HG02763 (cell line): Measurements from ENCODE around the gene LRIG1.
A peak's percentile ranks its signal among the peaks of the same experiment; 100 is the strongest.

Source experiments
- ATAC-seq: cut with Tn5 transposase; IDR thresholded peaks from one replicate; pipeline ENCODE4 v1.9.1; 2021; ENCODE audit warnings: mild to moderate bottlenecking, moderate library complexity; ENCODE audit not compliant: unreplicated experiment

Gene LRIG1

DNA sequence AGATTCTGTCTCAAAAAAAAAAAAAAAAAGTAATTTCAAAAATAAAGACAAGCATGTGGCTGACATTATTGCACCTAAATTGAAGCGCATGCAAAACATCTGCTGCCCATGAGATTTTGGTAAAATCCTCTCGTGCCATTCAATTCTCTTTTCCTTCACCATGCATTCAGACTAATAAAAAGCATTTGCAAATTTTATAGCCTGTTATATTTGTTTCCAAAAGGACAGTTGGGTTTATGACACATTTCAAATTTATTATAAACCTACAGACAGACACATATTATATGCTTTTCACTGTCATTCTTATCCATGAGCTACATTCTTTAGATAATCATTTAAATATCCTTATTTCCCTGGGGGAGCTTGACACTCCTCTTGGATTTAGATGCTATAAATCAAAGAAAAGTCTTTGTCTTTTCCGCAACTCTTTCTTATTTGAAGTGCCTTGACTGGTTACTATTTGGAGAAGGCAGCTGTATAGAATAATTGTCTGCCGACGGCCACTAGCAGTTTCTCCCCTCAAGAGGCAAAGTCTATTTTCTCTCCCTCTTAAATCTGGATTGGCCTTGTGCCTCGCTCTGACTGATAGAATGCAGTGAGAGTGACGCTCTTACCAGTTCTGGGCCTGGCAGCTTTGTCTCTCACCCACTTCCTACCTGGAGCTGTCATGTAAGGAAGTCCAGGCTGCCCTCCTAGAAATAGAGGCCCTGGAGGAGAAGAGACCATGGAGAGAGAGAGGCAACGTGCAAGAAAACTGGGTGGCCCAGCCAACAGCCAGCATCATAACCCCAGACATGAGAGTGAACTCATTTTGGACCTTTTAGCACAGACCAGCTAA lies 6.8 kb upstream of the LRIG1 start:
- no peak for ATAC-seq

DNA sequence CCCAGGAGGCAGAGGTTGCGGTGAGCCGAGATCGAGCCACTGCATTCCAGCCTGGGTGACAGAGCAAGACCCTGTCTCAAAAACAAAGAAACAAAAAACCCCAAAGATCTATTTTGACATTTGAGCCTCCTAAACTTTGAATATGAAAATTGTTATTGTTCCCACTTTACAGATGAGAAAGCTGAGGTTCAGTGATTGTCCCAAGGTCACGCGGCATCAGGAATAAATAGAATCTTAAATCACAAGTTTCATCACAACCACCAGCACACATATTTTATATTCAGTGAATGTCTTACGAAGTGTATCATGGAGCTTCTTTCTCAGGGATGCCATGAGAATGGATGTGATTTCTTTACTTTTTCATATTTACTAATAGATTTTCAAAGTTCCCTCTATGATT lies 5.3 kb upstream of the LRIG1 start:
- ATAC-seq, result no peak

DNA sequence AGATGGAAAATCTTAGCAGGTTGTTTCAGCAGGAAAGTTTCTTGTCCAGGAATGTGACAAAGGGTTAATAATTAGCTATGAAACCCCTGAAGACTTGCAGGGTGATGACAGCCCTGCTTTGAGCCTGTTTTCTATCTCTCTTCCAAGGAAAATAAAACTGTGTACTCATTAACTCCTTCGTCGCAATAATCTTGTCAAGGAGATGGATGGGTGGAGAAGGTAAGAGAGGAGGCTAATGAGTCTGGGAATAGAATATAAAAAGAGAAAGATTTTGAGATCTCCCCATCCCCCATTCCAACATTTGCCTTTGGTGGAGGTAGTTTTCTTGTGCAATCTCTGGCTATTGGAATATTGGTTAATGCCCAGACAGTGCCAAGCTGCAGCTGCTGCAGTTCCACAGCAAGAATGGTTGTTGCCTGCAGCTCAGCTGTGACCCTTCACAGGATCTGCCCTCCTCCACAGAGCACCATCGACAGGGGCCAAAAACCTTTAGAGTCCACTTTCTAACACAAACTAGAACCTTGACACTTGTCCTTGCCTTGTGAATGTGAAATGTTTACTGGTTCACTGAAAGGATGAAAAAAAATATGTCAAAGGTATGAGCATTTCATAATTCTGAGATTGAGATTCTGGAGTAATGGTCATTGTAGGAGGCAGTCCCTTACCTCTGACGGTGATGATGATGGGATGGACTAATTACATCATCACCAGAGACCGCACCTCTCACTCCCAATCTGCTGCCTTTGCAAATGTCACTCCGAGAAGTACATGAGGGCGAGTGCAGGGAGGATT lies 4.2 kb upstream of the LRIG1 start:
- ATAC-seq, result no peak

DNA sequence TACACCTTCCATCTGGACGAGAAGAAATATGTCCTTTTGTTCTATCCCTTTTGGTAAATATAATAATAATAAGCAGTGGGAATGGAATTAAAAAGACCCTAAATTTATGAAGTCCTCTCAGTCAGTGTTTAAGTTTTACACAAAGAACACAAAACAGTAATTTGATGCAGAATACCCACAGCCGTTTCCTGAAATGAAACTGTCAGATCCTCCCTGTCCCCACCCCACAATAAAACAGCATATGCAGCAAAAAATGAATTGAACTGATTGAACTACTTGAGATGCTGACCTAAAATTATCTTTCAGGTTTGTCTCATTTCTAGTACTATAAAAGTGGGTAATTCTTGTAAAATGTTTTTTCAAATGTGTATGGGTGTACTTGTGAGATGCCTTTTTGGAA lies 2.2 kb upstream of the LRIG1 start:
- no peak for ATAC-seq

DNA sequence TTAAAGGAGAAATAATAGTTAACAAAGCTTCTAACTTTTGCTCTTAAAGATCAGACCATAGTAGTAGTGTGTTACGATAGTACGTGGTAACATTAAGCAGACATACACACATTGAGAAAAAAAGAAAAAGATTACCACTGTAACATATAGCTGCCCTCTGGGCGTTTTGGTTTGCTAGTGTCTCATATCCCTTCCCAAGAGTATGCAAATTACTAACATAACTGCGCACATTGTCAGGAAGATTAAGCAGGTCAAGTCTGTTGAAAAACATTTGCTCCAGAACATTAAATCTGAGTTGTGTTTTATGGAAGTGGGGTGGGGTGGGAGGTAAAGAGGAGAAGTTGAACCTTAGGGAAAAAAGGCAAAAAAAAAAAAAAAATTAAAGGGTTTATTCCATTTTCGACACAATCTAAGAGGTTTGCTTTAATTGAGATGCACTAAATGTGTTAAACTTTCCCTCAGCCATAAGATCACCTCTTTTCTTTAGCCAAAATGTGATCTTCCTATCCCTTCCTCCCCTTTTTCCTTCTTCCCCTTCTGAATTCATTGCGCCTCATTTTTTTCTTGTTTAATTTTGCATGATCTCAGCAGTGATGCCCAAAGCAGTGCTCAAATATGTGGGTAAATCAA lies 1.5 kb upstream of the LRIG1 start:
- ATAC-seq, result no peak

DNA sequence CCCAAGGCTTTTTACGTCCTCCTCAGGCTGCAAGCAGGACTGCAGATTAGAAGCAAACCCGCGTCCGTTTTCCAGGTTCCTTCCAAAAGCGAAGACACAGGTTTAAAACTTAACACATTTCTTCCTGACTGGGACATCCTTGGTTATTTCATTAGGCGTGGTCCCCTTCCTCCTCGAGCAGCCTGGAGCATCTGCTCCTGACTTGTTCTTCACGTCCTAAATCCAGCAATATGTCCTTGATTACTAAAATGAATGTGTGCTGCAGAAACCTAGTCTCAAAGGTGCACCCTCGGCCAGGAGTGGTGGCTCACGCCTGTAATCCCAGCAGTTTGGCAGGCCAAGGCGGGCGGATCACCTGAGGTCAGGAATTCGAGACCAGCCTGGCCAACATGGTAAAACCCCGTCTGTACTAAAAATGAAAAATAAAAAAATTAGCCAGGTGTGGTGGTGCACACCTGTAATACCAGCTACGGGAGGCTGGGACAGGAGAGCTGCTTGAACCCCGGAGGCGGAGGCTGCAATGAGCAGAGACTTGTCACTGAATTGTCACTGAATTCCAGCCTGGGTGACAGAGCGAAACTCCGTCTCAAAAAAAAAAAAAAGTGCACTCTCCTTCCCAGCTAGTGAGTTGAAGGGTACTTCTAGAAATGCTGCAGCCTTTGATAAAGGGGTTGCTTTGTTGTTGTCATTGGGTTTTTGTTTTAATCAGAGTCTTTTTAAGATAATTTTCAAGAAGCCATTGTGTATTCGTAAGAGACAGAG lies 842 bp upstream of the LRIG1 start:
- no peak for ATAC-seq

DNA sequence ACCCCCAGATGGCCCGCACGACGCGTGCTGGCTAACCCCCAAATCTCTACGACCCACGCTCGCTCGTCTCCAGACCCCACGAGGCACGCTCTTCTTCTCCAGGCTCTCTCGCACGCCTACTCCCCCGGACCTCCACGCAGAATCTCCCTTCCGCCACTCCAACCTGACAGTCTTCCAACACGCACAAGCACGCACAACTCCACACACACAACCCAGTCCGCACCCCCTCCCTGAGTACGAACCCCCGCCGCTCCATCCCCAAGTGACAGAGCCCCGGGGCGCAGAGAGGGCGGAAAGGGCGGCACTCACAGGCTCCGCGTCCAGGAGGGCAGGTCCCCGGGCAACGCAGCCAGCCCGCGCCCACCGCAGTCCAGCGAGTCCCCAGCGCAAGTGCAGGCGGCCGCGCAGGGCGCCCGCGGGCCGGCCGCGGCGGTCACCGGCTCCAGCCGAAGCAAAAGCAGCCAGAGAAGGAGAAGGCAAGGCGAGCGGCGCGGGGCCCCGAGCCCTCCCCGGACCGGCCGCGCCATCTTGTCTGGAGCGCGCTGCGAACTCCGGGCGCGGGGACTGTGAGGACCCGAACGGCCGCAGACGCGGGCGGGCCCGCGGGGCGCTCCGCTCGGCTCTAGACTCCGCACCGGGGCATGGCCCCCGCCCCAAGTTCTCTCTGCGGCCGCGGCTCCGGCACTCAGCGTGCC lies 794 bp downstream of the LRIG1 start:
- ATAC-seq, result peak; percentile 12

DNA sequence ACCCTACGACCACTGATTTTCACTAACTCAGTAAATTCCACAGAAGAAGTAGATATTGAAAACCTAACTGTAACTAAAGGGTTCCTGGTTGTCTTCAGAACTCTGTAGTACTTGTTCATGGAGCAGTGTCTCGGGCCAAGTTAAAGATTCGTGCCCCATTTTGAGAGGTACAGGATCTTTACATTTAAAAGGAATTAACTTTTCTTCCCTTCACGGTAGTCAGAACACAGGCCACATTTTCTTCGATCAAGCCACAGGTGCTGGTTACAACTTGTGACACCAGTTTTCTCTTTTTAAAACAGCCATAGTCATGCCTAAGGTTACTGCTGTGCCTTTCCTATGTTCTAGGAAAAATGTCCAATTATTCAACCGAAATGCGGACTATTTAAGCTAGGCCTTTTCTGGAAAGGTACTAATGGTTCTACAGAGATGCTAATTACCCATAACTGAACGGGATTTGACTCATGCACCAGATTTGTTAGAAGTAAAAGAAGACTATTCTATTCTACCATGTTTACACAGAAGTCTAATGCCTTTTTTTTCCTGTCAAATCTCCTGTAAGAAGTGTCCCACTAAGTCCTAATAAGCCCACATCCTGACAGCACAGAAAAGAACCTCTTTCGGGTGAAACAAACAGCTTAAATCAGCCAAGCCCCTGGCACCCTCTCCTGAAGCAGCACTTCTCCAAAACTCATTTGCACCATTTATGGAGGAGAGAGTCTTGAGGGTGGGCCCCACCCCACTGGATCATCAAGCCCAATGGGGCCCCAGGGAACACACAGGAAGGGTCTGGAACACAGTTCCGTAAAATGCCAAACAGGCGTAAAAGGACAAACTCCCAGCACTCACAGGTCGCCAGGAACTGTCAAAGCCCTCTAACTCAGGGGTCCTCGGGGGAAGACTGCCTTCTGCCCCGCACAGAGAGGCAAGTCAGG lies 1.9 kb downstream of the LRIG1 start:
- ATAC-seq, result no peak

DNA sequence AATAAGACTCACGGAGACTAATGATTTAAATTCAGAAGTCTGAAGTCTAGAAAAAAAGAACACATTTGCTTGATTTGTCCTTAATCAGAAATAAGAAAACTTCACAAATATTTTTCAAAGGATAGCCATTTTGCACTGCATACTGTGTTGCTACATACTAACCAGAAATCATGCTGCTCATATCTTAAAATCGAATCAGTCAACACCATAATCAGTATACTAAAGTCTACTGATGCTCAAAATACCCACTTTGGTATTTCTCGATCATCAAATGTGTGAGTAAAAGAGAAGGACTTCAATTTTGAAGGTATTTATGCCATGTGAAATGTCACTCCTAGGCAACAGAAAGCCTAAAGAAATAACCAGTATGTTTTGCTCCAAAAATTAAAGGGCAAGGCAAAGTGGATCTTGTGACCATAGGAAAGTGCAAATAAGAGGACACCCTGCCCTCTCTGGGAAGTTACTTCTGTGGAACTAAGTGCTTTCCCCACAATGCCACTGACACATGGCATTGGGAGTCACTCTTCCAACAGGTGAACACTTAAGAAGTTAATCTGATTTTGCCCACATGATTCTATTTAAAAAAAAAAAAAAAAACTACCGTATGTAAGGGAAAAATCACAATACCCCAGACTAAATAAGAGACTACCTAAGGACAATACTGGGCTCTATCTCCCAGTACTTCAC lies 2.7 kb downstream of the LRIG1 start:
- ATAC-seq, result no peak

DNA sequence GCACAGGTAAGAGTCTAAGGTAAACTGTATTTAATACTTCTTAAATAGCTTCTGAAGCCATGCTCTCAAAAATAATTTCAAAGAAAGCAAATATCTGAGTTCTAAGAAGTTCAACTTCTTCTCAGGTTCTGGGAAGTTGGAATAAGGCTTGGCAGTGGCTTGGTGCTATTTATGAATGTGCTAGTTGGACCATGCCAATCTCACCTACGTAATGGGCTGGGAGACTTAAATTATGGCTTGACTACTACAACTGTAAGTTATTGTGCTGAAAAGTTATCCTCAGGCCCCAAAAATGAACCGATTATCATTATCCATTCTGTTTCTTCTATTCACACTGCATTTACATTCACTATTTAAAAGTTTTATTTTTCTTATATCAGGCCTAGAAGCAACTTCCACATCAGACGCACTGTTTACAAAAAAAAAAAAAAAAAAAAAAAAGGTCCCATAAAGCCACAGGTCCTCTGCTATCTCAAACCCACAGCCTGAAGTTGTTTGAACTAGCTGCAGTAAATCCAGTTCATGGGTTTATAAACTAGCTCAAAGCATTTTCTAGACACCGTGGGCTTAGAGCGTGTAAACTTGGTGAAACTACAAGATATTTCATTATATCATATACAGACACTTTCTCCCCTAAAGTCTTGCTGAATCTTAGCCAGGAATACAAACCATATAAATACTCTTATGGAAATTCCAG lies 3.4 kb downstream of the LRIG1 start:
- ATAC-seq, result no peak

DNA sequence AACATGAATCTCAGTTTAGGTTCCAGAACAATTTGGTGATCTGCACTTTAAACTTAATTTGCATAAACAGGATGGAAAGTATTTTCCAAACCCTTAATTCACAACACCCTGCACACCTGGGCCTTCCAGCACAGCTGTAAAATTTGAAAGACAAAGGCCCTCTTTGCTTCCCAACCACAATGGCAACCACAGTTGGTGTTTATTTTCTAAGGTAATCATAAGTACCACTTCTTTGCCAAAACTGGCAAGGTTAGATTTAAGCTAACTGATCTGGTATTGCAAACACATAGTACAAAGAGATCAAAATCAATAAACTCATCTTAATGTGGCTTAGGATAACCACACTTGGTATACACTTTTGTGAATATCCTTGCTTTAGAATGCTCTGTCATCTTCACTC lies 4.1 kb downstream of the LRIG1 start:
- no peak for ATAC-seq

DNA sequence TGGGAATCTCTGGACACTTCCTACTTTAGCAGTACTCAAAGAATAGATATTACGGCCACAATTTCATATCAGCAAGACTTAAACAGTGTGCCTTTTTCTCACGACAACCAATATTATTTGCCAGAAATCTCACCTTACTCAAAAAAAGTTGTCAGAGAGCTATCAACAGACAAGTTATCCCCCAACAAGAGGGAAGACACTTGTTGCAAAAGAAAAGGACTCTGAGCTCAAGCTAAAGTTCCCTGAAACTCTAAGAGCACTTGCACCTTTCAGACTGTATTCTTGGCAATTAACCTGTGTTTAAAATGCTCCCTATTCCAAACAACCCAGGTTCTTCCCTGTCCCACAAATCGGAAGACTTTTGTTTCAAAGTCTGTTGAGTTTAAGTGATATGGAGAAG lies 4.5 kb downstream of the LRIG1 start:
- no peak for ATAC-seq

DNA sequence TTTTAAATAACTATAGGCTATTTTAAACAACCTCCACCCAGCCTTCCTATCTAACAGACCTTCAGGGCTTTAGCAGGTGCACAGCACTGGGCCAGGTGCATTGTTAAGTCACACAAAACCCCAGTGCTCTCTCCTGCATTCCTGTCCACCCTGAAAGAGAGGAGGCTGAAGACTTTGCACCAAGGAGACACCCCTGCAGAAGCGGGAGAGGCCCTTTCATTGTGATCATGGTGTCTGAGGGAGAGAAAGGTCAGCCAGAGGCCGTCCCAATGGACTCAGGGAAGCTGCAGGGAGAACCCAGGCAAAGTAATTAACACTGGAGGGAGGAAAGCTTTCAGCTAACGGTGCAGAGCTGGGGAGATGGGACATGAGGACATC lies 5.2 kb downstream of the LRIG1 start:
- no peak for ATAC-seq

DNA sequence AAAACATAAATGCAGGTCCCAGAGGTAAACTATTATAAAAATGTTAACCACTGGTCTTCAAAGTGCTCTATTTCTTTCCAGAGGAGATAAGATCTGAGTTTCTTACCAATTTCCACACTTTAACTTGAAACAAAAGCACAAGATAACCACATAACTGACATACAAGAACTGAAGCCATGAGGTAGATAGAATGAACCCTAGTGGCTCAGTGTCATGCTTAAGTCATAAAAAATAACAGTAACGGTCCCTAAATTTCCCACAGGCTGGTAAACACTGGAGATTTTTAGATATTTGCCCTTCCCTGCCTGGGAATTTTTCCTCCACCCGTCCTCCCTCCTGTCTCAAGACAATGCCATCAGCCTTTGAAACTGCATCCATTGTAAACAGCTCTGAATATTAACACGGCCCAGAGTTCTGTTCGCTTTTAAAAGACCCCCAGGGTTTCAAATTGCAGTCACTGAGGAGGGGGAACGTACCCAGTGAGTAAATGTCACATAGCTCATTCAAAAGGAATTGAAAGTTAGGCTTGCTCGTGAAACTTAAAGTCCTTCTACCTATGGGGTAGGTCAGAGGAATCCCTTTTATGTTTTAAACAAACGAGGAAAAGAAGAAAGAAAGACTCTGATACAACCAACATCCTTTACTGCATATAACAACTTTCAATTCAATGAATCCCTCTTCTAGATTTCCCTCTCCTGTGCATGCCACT lies 5.7 kb downstream of the LRIG1 start:
- ATAC-seq, result no peak

DNA sequence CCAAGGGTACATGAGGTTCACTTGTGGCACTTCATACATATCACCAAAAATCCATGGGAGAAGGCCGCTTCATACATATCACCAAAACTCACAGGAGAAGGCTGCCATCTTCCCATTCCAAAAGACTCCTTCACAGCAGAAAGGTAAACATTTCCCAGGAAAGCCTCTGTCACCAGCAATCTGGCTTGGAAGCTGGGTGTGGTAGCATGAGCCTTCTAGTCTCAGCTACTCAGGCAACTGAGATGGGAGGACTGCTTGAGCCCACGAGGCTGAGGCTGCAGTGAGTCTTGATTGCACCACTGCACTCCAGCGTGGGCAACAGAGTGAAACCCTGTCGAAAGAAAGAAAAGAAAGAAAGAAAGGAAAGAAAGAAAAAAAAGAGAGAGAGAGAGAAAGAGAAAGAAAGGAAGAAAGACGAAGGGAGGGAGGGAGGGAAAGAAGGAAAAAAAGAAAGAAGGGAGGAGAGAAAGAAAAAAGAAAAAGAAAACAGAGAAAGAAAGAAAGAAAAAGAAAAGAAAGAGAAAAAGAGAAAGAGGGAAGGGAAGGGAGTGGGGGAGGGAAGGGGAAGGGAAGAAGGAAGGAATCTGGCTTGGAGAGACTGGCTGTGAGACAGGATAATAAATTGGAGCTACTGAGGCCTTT lies 7.2 kb downstream of the LRIG1 start:
- ATAC-seq, result no peak

DNA sequence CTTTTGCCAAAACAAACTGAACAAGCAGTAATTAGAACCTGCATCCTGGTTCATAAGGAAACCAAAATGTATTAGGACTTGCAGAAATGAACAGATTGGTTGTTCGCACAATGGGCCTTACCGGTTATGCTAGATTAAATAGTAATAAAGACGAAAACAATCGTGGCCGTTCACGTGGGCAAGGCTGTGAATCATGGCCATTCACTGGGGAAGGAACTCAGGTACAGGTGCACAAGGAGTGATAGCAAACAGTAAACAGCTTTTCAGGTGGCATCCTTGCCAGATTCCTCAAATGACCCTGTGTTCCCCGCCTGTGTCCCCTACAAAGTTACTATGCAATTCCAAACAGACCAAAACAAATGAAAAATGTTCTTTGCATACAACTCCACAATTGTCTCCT lies 8.2 kb downstream of the LRIG1 start:
- ATAC-seq, result no peak

DNA sequence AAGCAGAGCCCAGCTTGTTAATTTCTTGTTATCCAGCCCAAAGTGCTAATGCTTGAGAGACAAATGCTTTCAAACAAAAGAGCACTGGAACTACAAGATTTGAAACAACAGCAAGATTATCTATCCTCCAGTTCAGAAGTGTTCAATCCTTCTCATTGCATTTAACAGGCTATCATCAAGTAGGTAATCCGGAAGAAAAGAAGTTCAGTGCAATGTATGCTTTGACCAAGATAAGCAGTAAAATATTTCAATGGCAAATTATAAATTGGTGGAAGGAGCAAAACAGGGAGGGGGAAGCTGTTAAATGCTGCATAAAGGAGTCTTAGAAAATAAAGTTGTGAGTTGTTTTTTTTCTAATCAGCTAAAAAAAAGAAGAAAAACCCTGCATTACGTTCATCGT lies 8.8 kb downstream of the LRIG1 start:
- ATAC-seq, result no peak
